IMR-90 (cell line): ENCODE results near the gene APPBP2.

Experiments
- CEBPB ChIP-seq: IDR thresholded peaks from 2 replicates; pipeline ENCODE4 v1.6.1; 2012; ENCODE audit warnings: low read depth, low read length, improper control_type of control experiment
- POLR2A ChIP-seq: IDR thresholded peaks from 2 replicates; pipeline ENCODE4 v1.6.1; 2012; ENCODE audit warnings: mild to moderate bottlenecking, low read depth, low read length
- RFX5 ChIP-seq: IDR thresholded peaks from 2 replicates; pipeline ENCODE4 v1.8.0; 2012; ENCODE audit warnings: low read depth, mild to moderate bottlenecking, low read length, moderate library complexity
- SMC3 ChIP-seq: fragments of 150-350 bp; IDR thresholded peaks from 2 replicates; pipeline ENCODE4 v1.6.1; 2016; ENCODE audit warnings: low read depth, mild to moderate bottlenecking, antibody characterized with exemption, low read length, moderate library complexity
- TF ChIP-seq, protein P1 (sequence below): conservative IDR thresholded peaks from 2 replicates; pipeline ENCODE4 v1.5.1; 2012; ENCODE audit warnings: mild to moderate bottlenecking, low read depth, low read length, improper control_type of control experiment

DNA sequence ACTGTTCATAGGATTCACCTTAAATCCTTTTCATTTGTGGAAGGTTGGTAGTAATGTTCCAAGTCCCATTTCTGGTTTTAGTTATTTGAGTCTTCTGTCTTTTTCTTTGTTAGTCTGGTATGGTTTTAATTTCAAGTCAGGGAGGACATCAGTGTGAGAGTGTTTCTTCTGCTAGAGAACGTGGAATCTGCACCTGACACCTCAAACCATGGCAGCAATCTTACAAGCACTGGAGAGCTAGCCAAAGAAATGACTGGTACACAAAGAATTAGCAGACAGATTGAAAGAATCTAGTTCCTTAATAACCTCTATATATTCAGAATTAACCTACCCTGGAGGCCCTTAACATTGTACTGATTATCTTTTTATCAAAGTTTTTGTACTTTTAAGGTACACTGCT lies 53.6 kb downstream of the APPBP2 start:
- no peak for TF ChIP-seq CEBPB
- TF ChIP-seq RFX5 = no peak
- TF ChIP-seq, protein P1, sequence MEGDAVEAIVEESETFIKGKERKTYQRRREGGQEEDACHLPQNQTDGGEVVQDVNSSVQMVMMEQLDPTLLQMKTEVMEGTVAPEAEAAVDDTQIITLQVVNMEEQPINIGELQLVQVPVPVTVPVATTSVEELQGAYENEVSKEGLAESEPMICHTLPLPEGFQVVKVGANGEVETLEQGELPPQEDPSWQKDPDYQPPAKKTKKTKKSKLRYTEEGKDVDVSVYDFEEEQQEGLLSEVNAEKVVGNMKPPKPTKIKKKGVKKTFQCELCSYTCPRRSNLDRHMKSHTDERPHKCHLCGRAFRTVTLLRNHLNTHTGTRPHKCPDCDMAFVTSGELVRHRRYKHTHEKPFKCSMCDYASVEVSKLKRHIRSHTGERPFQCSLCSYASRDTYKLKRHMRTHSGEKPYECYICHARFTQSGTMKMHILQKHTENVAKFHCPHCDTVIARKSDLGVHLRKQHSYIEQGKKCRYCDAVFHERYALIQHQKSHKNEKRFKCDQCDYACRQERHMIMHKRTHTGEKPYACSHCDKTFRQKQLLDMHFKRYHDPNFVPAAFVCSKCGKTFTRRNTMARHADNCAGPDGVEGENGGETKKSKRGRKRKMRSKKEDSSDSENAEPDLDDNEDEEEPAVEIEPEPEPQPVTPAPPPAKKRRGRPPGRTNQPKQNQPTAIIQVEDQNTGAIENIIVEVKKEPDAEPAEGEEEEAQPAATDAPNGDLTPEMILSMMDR = no peak
- no peak for TF ChIP-seq SMC3
- no peak for TF ChIP-seq POLR2A
